Sigmoid colon (tissue), 7 donors: Measurements from ENCODE around the gene AFF2. TPM values are rescaled to one million over a fixed set of nuclear protein-coding genes. Genes with fewer than 3 reads are reported as not detected.

Source experiments
- DNase-seq: peaks from one replicate; pipeline ENCODE4 v3.0.0-alpha.2; 2019
- H3K27ac ChIP-seq, 4 donors: fragments of 200-600 bp; sonication (generic); one replicate each; pipeline ENCODE4 v1.5.1; 2016 to 2019; ENCODE audit warnings: mild to moderate bottlenecking in 1 of 4
- H3K27me3 ChIP-seq, 3 donors: fragments of 200-600 bp; sonication (generic); one replicate each; pipeline ENCODE4 v1.5.1; 2019; ENCODE audit warnings: mild to moderate bottlenecking in 1 of 3
- H3K36me3 ChIP-seq, 4 donors: fragments of 200-600 bp; sonication (generic); one replicate each; pipeline ENCODE4 v1.5.1; 2016 to 2019
- H3K4me1 ChIP-seq, 4 donors: fragments of 200-600 bp; sonication (generic); one replicate each; pipeline ENCODE4 v1.5.1; 2017 to 2019
- H3K4me3 ChIP-seq, 4 donors: fragments of 200-600 bp; sonication (generic); one replicate each; pipeline ENCODE4 v1.5.1; 2017 to 2019; ENCODE audit warnings: mild to moderate bottlenecking in 2 of 4, moderate library complexity in 1 of 4
- H3K9me3 ChIP-seq, 4 donors: fragments of 200-600 bp in 3 of 4; sonication (generic) in 3 of 4; one replicate each; pipeline versions ENCODE4 v1.5.1 to v1.6.1; 2013 to 2019
- EP300 ChIP-seq, 4 donors: sonication (generic); formaldehyde crosslinking; IDR thresholded peaks; one replicate each; pipeline ENCODE4 v1.6.1; 2017; ENCODE audit warnings: antibody characterized with exemption in 4 of 4
- POLR2A ChIP-seq, 2 donors: fragments of 450-650 bp; IDR thresholded peaks; one replicate each; pipeline ENCODE4 v1.6.1; 2016; ENCODE audit warnings: antibody characterized with exemption in 2 of 2, mild to moderate bottlenecking in 2 of 2, moderate library complexity in 2 of 2
- POLR2AphosphoS5 ChIP-seq, 4 donors: sonication (generic); formaldehyde crosslinking; IDR thresholded peaks; one replicate each; pipeline ENCODE4 v1.6.1; 2017; ENCODE audit warnings: antibody characterized with exemption in 4 of 4
- WGBS, 2 donors: extraction: QIAGEN DNeasy Blood & Tissue Kit; methylation state at CpG; one replicate each; pipeline ENCODE4 v1.1.7; 2013; 5-methylcytosine and 5-hydroxymethylcytosine counted together
- intact Hi-C: fragments of 100-400 bp; cut with DNase I; formaldehyde crosslinking; loops from one replicate; pipeline ENCODE4 v1.15.1; 2023
- polyA plus RNA-seq, 3 donors: library from polyadenylated mRNA; stranded (reverse); fragments of 200-250 nt; gene quantifications; one replicate each; pipeline ENCODE4 v1.2.3, GENCODE V29; 2013
- total RNA-seq, 4 donors: library from RNA; depleted of rRNA; stranded (reverse); fragments of >200 nt; gene quantifications; one replicate each; pipeline ENCODE4 v1.1.0, GENCODE V29; 2016
- TF ChIP-seq, protein P1 (sequence below), 4 experiments: fragments of 450-650 bp in 3 of 4; fragments of 200-600 bp in 1 of 4; IDR thresholded peaks; one replicate each; pipeline ENCODE4 v1.5.1; 2016 to 2019; ENCODE audit warnings: antibody characterized with exemption in 4 of 4, mild to moderate bottlenecking in 3 of 4, moderate library complexity in 2 of 4
- donor health status: healthy with polysubstance abuse.
- donor health status: Bipolar disorder and iron deficiency.
- donor health status: healthy.

The AFF2 gene
- total and polyA plus RNA-seq, 7 donors: 0.27 to 1.7 (median 1.1) TPM; not detected in 2

DNA sequence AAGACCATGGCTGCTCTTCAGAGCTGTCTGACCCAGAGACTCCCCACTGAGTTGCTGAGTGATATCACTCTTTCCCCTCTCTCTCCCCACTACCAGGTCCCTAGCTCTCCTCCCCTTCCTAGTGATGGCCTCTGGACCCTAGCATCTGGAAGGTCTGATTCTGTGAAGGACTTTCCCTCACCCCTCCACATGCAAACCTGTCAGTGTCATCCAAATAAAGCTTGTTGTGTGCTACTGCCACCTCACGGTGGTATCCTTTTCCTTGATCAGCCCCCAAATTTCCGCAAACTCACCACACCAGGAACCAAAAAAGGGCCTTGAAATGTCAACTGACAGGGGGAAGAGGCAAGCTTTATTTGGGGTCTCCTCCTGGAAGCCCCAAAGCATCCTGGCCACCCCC, 504.5 kb downstream of the AFF2 start:
- DNase-seq: no peak
- TF ChIP-seq POLR2A (IDR thresholded peaks at IDR 0.05): no peak
- intact Hi-C loops: no loop called here
- no peak overlapping the region for H3K4me3 ChIP-seq
- H3K4me1 ChIP-seq: no peaks in the 10 kb centered on the region
- no peaks in the 10 kb centered on the region for H3K36me3 ChIP-seq
- 69 to 83% methylated on average over 2 of the region's 2 CpGs for WGBS, 2 donors
- no peaks in the 10 kb centered on the region for H3K27me3 ChIP-seq
- H3K27ac ChIP-seq: no peak overlapping the region
- H3K9me3 ChIP-seq: no peaks in the 10 kb centered on the region

DNA sequence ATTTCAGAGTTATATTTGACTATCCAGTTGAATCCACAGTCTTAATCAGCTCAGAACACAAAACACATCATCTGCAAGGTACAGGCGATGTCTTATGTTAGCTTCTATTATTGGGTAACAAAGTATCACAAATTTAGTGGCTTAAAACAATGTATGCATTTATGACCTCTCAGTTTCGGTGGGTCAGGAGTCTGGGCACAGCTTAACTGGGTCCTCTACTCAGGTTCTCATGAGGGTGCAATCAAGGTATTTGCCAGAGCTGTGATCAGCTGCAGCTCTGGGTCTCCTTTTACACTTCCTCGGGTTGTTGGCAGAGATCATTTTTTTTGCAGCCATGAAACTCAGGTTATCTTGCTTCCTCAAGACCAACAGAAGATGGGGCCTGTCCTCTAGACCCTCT, 505.8 kb downstream of the AFF2 start:
- H3K36me3 ChIP-seq: no peaks in the 10 kb centered on the region
- H3K27me3 ChIP-seq: no peaks in the 10 kb centered on the region
- no peaks in the 10 kb centered on the region for H3K9me3 ChIP-seq
- H3K4me1 ChIP-seq: no peaks in the 10 kb centered on the region
- TF ChIP-seq POLR2A (IDR thresholded peaks at IDR 0.05) (no peak), POLR2AphosphoS5 (IDR thresholded peaks at IDR 0.05) (no peak), EP300 (IDR thresholded peaks at IDR 0.05) (no peak)
- TF ChIP-seq, protein P1, sequence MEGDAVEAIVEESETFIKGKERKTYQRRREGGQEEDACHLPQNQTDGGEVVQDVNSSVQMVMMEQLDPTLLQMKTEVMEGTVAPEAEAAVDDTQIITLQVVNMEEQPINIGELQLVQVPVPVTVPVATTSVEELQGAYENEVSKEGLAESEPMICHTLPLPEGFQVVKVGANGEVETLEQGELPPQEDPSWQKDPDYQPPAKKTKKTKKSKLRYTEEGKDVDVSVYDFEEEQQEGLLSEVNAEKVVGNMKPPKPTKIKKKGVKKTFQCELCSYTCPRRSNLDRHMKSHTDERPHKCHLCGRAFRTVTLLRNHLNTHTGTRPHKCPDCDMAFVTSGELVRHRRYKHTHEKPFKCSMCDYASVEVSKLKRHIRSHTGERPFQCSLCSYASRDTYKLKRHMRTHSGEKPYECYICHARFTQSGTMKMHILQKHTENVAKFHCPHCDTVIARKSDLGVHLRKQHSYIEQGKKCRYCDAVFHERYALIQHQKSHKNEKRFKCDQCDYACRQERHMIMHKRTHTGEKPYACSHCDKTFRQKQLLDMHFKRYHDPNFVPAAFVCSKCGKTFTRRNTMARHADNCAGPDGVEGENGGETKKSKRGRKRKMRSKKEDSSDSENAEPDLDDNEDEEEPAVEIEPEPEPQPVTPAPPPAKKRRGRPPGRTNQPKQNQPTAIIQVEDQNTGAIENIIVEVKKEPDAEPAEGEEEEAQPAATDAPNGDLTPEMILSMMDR (IDR thresholded peaks at IDR 0.05): no peak
- intact Hi-C loops: no loop called here
- no peak overlapping the region for H3K4me3 ChIP-seq
- H3K27ac ChIP-seq: no peak overlapping the region
- DNase-seq: no peak
- WGBS, 2 donors: 71 to 90% methylated on average over 3 of the region's 3 CpGs

GRCh38 chrX:149007423-149007822, 507.0 kb downstream of the AFF2 start:
- no peak for DNase-seq
- Histone ChIP-seq H3K9me3 (no peaks in the 10 kb centered on the region), H3K4me1 (no peaks in the 10 kb centered on the region), H3K36me3 (no peaks in the 10 kb centered on the region), H3K27ac (no peak overlapping the region), H3K27me3 (no peaks in the 10 kb centered on the region), H3K4me3 (no peak overlapping the region)
- intact Hi-C loops: no loop called here
- no peak for TF ChIP-seq POLR2A (IDR thresholded peaks at IDR 0.05)
- 53 to 55% methylated on average over 4 of the region's 4 CpGs for WGBS, 2 donors

DNA sequence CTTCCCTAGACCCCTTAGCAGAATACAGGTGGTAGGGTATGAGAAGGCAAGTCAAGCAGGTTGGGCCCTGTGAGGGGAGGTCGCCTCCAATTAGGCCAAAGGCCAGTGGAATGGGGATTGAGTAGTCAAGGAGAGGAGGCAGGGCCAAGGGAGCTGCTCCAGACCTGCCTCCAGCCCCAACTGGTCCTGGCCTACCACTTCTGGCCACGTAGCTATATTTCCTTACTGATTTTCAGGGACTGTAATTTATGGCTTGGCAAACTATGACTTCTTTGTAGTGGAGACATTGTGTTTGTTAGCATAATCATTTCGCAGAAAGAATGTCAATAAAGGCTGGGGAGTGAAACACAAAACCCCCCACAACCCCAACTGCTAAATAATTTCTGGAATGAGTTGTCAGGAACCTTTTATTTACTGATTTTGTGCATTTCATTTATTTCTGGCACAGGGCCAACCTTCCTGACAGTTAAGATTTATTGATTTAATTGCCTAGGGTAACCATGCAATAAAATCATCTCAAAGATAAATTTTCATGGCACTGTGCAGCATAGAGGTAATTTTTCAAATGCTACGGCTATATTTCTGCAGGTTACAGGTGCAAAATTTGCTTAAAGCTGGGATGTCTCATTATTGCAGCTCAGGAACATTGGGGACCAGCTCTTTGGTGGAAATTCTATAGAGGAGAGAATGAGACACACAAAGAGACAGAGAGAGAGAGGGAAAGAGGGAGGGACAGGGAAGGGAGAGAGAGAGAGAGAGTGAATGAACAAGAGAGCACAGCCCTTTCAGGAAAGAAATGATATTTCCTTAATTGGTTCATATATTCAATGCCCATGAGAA, 509.8 kb downstream of the AFF2 start:
- H3K27me3 ChIP-seq: no peaks in the 10 kb centered on the region
- intact Hi-C loops: no loop called here
- no peaks in the 10 kb centered on the region for H3K9me3 ChIP-seq
- H3K36me3 ChIP-seq: no peaks in the 10 kb centered on the region
- DNase-seq: no peak
- no peak overlapping the region for H3K4me3 ChIP-seq
- no peak overlapping the region for H3K27ac ChIP-seq
- no peaks in the 10 kb centered on the region for H3K4me1 ChIP-seq
- WGBS, 2 donors: 13 to 66% methylated on average over 4 of the region's 4 CpGs
- TF ChIP-seq POLR2AphosphoS5 (IDR thresholded peaks at IDR 0.05) (no peak), EP300 (IDR thresholded peaks at IDR 0.05) (no peak), POLR2A (IDR thresholded peaks at IDR 0.05) (no peak)
- TF ChIP-seq, protein P1 (IDR thresholded peaks at IDR 0.05): no peak

DNA sequence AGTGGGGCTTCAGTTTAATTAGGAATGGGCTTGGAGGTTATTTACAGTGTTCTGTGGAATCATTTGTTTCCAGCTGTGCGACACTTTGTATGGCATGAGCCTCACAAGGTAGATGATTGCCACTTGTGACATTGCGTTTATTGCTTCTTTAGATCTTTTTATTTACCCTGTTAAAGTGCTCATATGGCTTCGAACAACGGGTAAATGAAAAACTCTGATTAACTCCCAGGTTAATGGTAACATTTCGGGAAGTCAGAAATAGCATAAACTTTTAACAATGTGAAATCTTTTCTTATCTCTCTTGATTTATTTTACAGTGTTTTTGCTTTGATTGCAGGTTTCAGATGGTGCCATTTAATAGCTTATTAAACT, 510.4 kb downstream of the AFF2 start:
- H3K4me3 ChIP-seq: no peak overlapping the region
- no peaks in the 10 kb centered on the region for H3K4me1 ChIP-seq
- H3K27ac ChIP-seq: no peak overlapping the region
- no peak for DNase-seq
- intact Hi-C loops: no loop called here
- 20 to 67% methylated on average over 5 of the region's 5 CpGs for WGBS, 2 donors
- no peaks in the 10 kb centered on the region for H3K36me3 ChIP-seq
- no peaks in the 10 kb centered on the region for H3K9me3 ChIP-seq
- H3K27me3 ChIP-seq: no peaks in the 10 kb centered on the region
- TF ChIP-seq POLR2A (IDR thresholded peaks at IDR 0.05): no peak
- no peak for TF ChIP-seq POLR2AphosphoS5 (IDR thresholded peaks at IDR 0.05)
- no peak for TF ChIP-seq EP300 (IDR thresholded peaks at IDR 0.05)
- TF ChIP-seq, protein P1 (IDR thresholded peaks at IDR 0.05): no peak

- intact Hi-C loops: no loop called here
- WGBS, 2 donors: 92 to 97% methylated on average over 2 of the region's 2 CpGs
- Histone ChIP-seq H3K27me3 (no peaks in the 10 kb centered on the region), H3K9me3 (no peaks in the 10 kb centered on the region), H3K4me3 (no peak overlapping the region), H3K36me3 (no peaks in the 10 kb centered on the region), H3K4me1 (no peaks in the 10 kb centered on the region), H3K27ac (no peak overlapping the region)
- TF ChIP-seq EP300 (IDR thresholded peaks at IDR 0.05): no peak
- TF ChIP-seq POLR2A (IDR thresholded peaks at IDR 0.05): no peak
- no peak for TF ChIP-seq POLR2AphosphoS5 (IDR thresholded peaks at IDR 0.05)
- TF ChIP-seq, protein P1 (IDR thresholded peaks at IDR 0.05): no peak
- DNase-seq: no peak
Measured at GRCh38 chrX:149013081-149013480, 512.7 kb downstream of the AFF2 start.
